NT2/D1 (cell line): Measurements from ENCODE around the gene ARHGAP25.

Experiments used
- SUZ12 ChIP-seq: IDR thresholded peaks from 2 replicates; pipeline ENCODE4 v1.6.1; 2011; ENCODE audit not compliant: insufficient read length, insufficient read depth; ENCODE audit errors: extremely low read depth
- YY1 ChIP-seq: IDR thresholded peaks from 2 replicates; pipeline ENCODE4 v1.6.1; 2011; ENCODE audit not compliant: insufficient read length, insufficient read depth
- ZNF274 ChIP-seq: IDR thresholded peaks from 2 replicates; pipeline ENCODE4 v1.6.1; 2011; ENCODE audit warnings: mild to moderate bottlenecking, low read depth, low read length

- TF ChIP-seq SUZ12 (no peak), YY1 (no peak), ZNF274 (no peak)
Observed at GRCh38 chr2:68774569-68775271, 40.1 kb downstream of the ARHGAP25 start.
